Activated CD8-positive, alpha-beta memory T cell treated with anti-CD3 and anti-CD28 coated beads, Interleukin-2, amount 10 ng/mL, durations not matched to agents 7 days and 5 days (primary cell): ENCODE results near the gene SMIM5. TPM values are rescaled to one million over a fixed set of nuclear protein-coding genes. Genes with fewer than 3 reads are reported as not detected.

Experiments
- ATAC-seq: fragments of 150-1000 bp; cut with Tn5 transposase; one replicate; pipeline ENCODE4 v1.10.0; 2021; ENCODE audit warnings: moderate library complexity
- CTCF ChIA-PET: fragments of 350-600 bp; sonication (Branson Sonifier 250); formaldehyde crosslinking; loops from one replicate; lab custom pipeline; 2021; ENCODE audit warnings: antibody characterized with exemption; lab: Charles Lee
- DNase-seq: peaks from one replicate; pipeline ENCODE4 v3.0.0-alpha.2; 2020
- H3K27ac Mint-ChIP-seq: one replicate; pipeline ENCODE4 v1.8.0; 2021; ENCODE audit warnings: mild to moderate bottlenecking, mixed read lengths
- H3K27me3 Mint-ChIP-seq: one replicate; pipeline ENCODE4 v1.8.0; 2021; ENCODE audit warnings: mixed read lengths
- H3K36me3 Mint-ChIP-seq: one replicate; pipeline ENCODE4 v1.8.0; 2021; ENCODE audit warnings: mild to moderate bottlenecking, mixed read lengths
- H3K4me1 Mint-ChIP-seq: one replicate; pipeline ENCODE4 v1.8.0; 2021; ENCODE audit warnings: mixed read lengths
- H3K4me3 Mint-ChIP-seq: one replicate; pipeline ENCODE4 v1.8.0; 2021; ENCODE audit warnings: mild to moderate bottlenecking, moderate library complexity, mixed read lengths
- H3K9me3 Mint-ChIP-seq: one replicate; pipeline ENCODE4 v1.8.0; 2022; ENCODE audit warnings: low read depth, mixed read lengths
- total RNA-seq, 2 experiments: library from RNA; stranded (reverse); gene quantifications; one replicate each; pipeline ENCODE4 v1.2.3, GENCODE V29; 2021

The SMIM5 gene
- total RNA-seq = under 1 TPM in 1 of 2 experiments, not detected in 1; 0.15 TPM

GRCh38 chr17:75632863-75633485 lies at the start of gene SMIM5:
TSS of gene SMIM5 (plus strand) at chr17:75633434. CDS start at chr17:75640202, 6,768 bp downstream.
- CTCF ChIA-PET = interaction anchor here (0.5 to 7.9 kb wide), 73 partner anchors 7 to 738 kb away, joined by 3 to 218 read pairs (median 5); partner anchors contain the start of genes GALK1, ITGB4, MIF4GD and RECQL5
- Mint-ChIP-seq H3K36me3 (no peaks in the 10 kb centered on the region), H3K27ac (peak within 1 kb of the TSS; percentile 9), H3K4me1 (no peaks in the 10 kb centered on the region), H3K4me3 (no peak within 1 kb of the TSS), H3K9me3 (no peaks in the 10 kb centered on the region), H3K27me3 (no peaks in the 10 kb centered on the region)
- DNase-seq (peak; percentile 87), ATAC-seq (peak; percentile 90)

DNA sequence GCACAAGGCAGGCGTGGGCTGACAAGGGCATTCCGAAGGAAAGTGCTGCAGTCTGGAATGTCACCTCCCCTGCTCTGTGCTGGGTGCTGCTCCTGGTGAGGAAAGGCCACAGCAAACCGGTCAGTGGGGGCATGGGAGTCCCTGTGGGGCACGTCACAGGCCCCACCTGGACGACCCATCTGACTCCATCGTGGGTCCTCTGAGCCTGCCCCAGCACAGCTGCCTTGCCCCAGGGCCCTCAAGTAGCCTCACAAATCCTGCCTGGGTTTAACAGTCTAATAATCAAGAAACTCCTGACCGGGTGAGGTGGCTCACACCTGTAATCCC lies 48.4 kb upstream of the SMIM5 start:
- H3K9me3 Mint-ChIP-seq = no peaks in the 10 kb centered on the region
- no peak overlapping the region for H3K4me3 Mint-ChIP-seq
- H3K36me3 Mint-ChIP-seq = no peaks in the 10 kb centered on the region
- ATAC-seq = no peak
- H3K4me1 Mint-ChIP-seq = peaks cover 12% of the 10 kb centered on the region
- peaks cover 27% of the 10 kb centered on the region for H3K27me3 Mint-ChIP-seq
- H3K27ac Mint-ChIP-seq = no peak overlapping the region
- no peak for DNase-seq
- CTCF ChIA-PET = interaction anchor here (1.0 kb wide), 1 partner anchor 17 kb away, joined by 3 read pairs; no protein-coding TSS in a partner anchor

DNA sequence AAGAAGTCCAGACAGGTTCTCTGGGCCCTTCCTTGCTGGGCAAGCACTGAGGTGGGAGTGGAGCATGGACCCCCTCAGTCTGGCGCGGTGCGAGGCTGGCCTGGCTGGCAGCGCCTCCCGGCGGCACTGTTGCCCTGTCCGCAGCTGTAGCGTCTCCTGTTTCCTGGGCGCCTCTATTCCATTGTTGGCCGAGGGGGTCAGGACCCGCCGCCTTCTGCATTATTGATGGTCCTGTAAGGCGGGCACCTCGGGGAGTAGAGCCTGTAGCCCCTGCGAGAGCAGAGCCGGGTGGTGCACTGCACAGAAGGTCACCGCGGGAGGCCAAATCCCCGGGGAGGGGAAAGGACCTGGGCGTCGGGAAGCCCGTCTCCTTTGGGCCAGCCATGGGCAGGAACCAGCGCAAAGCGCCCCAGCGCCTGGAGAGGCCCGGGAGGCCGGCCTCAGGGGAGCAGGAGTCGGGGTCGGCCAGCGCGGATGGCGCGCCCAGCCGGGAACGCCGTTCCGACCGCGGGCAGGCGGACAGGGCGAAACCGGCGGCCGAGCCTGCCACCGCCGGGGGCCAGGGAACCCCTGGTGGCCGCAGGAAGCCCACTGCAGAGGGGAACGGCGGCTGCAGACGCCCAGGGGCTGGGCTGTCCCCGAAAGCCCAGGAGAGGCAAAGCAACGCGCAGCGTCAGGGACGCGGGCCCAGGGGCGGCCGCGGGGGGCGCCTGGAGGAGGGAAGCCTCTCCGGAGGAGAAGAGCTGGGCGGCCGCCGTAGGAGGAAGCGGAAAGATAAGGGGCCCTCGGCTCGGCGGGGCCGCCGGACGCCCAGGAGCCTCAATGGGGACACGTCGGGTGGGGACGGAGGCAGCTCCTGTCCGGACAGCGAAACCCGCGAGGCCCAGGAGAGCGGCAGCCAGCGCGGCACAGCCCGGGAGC lies 45.3 kb upstream of the SMIM5 start, which contains the start of gene MYO15B:
Gene MYO15B, plus strand, starts transcription at position 126 of the 921 bp plus-strand sequence. Its CDS starts 258 bp downstream, at position 384.
- peak; percentile 40 for ATAC-seq
- Mint-ChIP-seq H3K27me3 (peaks cover 27% of the 10 kb centered on the region), H3K4me1 (peaks cover 13% of the 10 kb centered on the region), H3K36me3 (no peaks in the 10 kb centered on the region), H3K9me3 (no peaks in the 10 kb centered on the region), H3K4me3 (peak within 1 kb of the TSS; percentile 42), H3K27ac (no peak within 1 kb of the TSS)
- CTCF ChIA-PET = interaction anchor here (0.6 to 6.3 kb wide), 19 partner anchors 9 to 394 kb away, joined by 3 to 47 read pairs (median 4); partner anchors contain the start of genes RECQL5, SAP30BP, SMIM5 and TSEN54
- DNase-seq = peak; percentile 70

DNA sequence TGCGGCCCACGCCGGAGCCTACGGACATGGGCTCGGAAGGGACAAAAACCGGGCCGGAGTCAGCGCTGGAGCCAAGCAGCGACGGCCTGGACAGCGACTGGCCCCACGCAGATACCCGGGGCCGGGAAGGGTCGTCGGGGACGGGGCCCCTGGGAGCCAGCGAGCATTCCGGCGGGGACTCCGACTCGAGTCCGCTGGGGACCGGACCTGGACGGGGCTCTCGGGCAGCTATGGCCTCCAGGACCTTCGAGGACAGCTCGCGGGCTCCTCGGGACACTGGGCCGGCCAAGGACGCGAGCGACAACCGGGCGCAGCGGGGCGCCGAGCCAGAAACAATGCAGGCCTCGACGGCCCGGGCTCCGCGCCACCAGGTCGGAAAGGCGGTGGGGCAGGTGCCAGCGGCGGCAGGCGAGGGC lies 44.6 kb upstream of the SMIM5 start:
- Mint-ChIP-seq H3K27ac (no peak overlapping the region), H3K4me1 (peaks cover 12% of the 10 kb centered on the region), H3K27me3 (peaks cover 27% of the 10 kb centered on the region), H3K36me3 (no peaks in the 10 kb centered on the region), H3K9me3 (no peaks in the 10 kb centered on the region), H3K4me3 (peak overlapping the region; percentile 42)
- CTCF ChIA-PET = interaction anchor here (0.6 to 6.3 kb wide), 18 partner anchors 10 to 176 kb away, joined by 3 to 47 read pairs (median 4); partner anchors contain the start of genes RECQL5, SAP30BP, SMIM5 and TSEN54
- ATAC-seq (peak; percentile 32), DNase-seq (peak; percentile 52)

- no peaks in the 10 kb centered on the region for H3K36me3 Mint-ChIP-seq
- peak overlapping the region; percentile 70 for H3K27ac Mint-ChIP-seq
- CTCF ChIA-PET = interaction anchor here (0.8 to 6.3 kb wide), 17 partner anchors 8 to 164 kb away, joined by 3 to 47 read pairs (median 4); partner anchors contain the start of genes RECQL5, SAP30BP, SMIM5 and TSEN54
- ATAC-seq = peak; percentile 82
- H3K4me3 Mint-ChIP-seq = peak overlapping the region; percentile 71
- H3K9me3 Mint-ChIP-seq = no peaks in the 10 kb centered on the region
- H3K4me1 Mint-ChIP-seq = peaks cover 12% of the 10 kb centered on the region
- H3K27me3 Mint-ChIP-seq = peaks cover 27% of the 10 kb centered on the region
- peak; percentile 97 for DNase-seq
Observed at GRCh38 chr17:75589012-75589918, 44.0 kb upstream of the SMIM5 start.

GRCh38 chr17:75589919-75590303 lies 43.3 kb upstream of the SMIM5 start:
- ATAC-seq (no peak), DNase-seq (no peak)
- H3K27me3 Mint-ChIP-seq = peaks cover 27% of the 10 kb centered on the region
- H3K4me1 Mint-ChIP-seq = peaks cover 12% of the 10 kb centered on the region
- CTCF ChIA-PET = interaction anchor here (1.2 to 6.3 kb wide), 7 partner anchors 9 to 163 kb away, joined by 3 to 47 read pairs (median 5); partner anchors contain the start of genes SMIM5 and TSEN54
- no peaks in the 10 kb centered on the region for H3K36me3 Mint-ChIP-seq
- H3K9me3 Mint-ChIP-seq = no peaks in the 10 kb centered on the region
- H3K4me3 Mint-ChIP-seq = no peak overlapping the region
- H3K27ac Mint-ChIP-seq = no peak overlapping the region

GRCh38 chr17:75590314-75590761 lies 42.9 kb upstream of the SMIM5 start:
- Mint-ChIP-seq H3K27me3 (peaks cover 23% of the 10 kb centered on the region), H3K4me3 (no peak overlapping the region), H3K9me3 (no peaks in the 10 kb centered on the region), H3K36me3 (no peaks in the 10 kb centered on the region), H3K27ac (no peak overlapping the region), H3K4me1 (peaks cover 12% of the 10 kb centered on the region)
- DNase-seq (no peak), ATAC-seq (no peak)
- CTCF ChIA-PET = interaction anchor here (1.2 to 6.3 kb wide), 7 partner anchors 9 to 163 kb away, joined by 3 to 47 read pairs (median 5); partner anchors contain the start of genes SMIM5 and TSEN54

GRCh38 chr17:75590849-75591721 lies 42.1 kb upstream of the SMIM5 start:
- CTCF ChIA-PET = interaction anchor here (1.2 to 6.3 kb wide), 8 partner anchors 9 to 162 kb away, joined by 3 to 47 read pairs (median 5); partner anchors contain the start of genes SMIM5 and TSEN54
- no peaks in the 10 kb centered on the region for H3K36me3 Mint-ChIP-seq
- DNase-seq (no peak), ATAC-seq (no peak)
- peak overlapping the region; percentile 1 for H3K27ac Mint-ChIP-seq
- H3K4me1 Mint-ChIP-seq = peaks cover 12% of the 10 kb centered on the region
- no peaks in the 10 kb centered on the region for H3K9me3 Mint-ChIP-seq
- H3K4me3 Mint-ChIP-seq = peak overlapping the region; percentile 12
- H3K27me3 Mint-ChIP-seq = peaks cover 16% of the 10 kb centered on the region

- ATAC-seq (no peak), DNase-seq (no peak)
- Mint-ChIP-seq H3K27ac (no peak overlapping the region), H3K9me3 (no peaks in the 10 kb centered on the region), H3K4me1 (peaks cover 12% of the 10 kb centered on the region), H3K36me3 (no peaks in the 10 kb centered on the region), H3K27me3 (peaks cover 10% of the 10 kb centered on the region), H3K4me3 (no peak overlapping the region)
- CTCF ChIA-PET = interaction anchor here (1.2 to 6.3 kb wide), 2 partner anchors 8 to 162 kb away, joined by 4 to 47 read pairs; no protein-coding TSS in a partner anchor
Observed at GRCh38 chr17:75591722-75592302, 41.4 kb upstream of the SMIM5 start.

GRCh38 chr17:75592348-75593020 lies 40.8 kb upstream of the SMIM5 start:
- no peak overlapping the region for H3K4me3 Mint-ChIP-seq
- CTCF ChIA-PET = interaction anchor here (1.0 to 6.3 kb wide), 3 partner anchors 8 to 161 kb away, joined by 4 to 47 read pairs (median 4); no protein-coding TSS in a partner anchor
- ATAC-seq = no peak
- no peak overlapping the region for H3K27ac Mint-ChIP-seq
- DNase-seq = no peak
- no peaks in the 10 kb centered on the region for H3K9me3 Mint-ChIP-seq
- peaks cover 3% of the 10 kb centered on the region for H3K27me3 Mint-ChIP-seq
- H3K36me3 Mint-ChIP-seq = no peaks in the 10 kb centered on the region
- peaks cover 9% of the 10 kb centered on the region for H3K4me1 Mint-ChIP-seq
